A673 (cell line): ENCODE data around the gene BCL2. TPM values are rescaled to one million over a fixed set of nuclear protein-coding genes. Genes with fewer than 3 reads are reported as not detected.

Source experiments
- BruUV-seq: library from RNA; stranded (reverse); fragments of 400-500 nt; replicated peaks from 2 replicates; lab custom pipeline; 2021; lab: Mats Ljungman, UMichigan
- CTCF ChIA-PET: fragments of 300-600 bp; sonication (Branson Sonifier 250); formaldehyde crosslinking; loops from one replicate; lab custom pipeline; 2022; ENCODE audit warnings: antibody characterized with exemption; lab: Charles Lee
- POLR2A ChIA-PET: fragments of 300-600 bp; sonication (Branson Sonifier 250); formaldehyde crosslinking; loops from one replicate; lab custom pipeline; 2022; ENCODE audit warnings: antibody characterized with exemption; ENCODE audit not compliant: low non-redundant PET; lab: Charles Lee
- DNase-seq: peaks from one replicate; pipeline ENCODE4 v3.0.0-alpha.2; 2015; ENCODE audit warnings: low spot score
- H3K27ac ChIP-seq: fragments of 200-600 bp; sonication (generic); 2 replicates; pipeline ENCODE4 v1.5.1; 2016; ENCODE audit warnings: mixed run types, low read depth, mild to moderate bottlenecking, mixed read lengths, antibody characterized with exemption, low read length; ENCODE audit not compliant: poor library complexity, severe bottlenecking
- H3K27me3 ChIP-seq: fragments of 200-600 bp; sonication (generic); replicated peaks from 2 replicates; pipeline ENCODE4 v1.6.1; 2017; ENCODE audit warnings: mixed run types, low read depth, mild to moderate bottlenecking, mixed read lengths, antibody characterized with exemption, low read length; ENCODE audit not compliant: insufficient read depth, poor library complexity
- H3K36me3 ChIP-seq: fragments of 200-600 bp; sonication (generic); 2 replicates; pipeline ENCODE4 v1.6.1; 2016; ENCODE audit warnings: mixed run types, mild to moderate bottlenecking, mixed read lengths, antibody characterized with exemption, low read length; ENCODE audit not compliant: insufficient read depth, poor library complexity, severe bottlenecking
- H3K4me1 ChIP-seq: fragments of 200-600 bp; sonication (generic); 2 replicates; pipeline ENCODE4 v1.6.1; 2017; ENCODE audit warnings: mixed run types, mild to moderate bottlenecking, mixed read lengths, antibody characterized with exemption, low read length; ENCODE audit not compliant: insufficient read depth, poor library complexity, severe bottlenecking
- H3K4me3 ChIP-seq: fragments of 200-600 bp; sonication (generic); 2 replicates; pipeline ENCODE4 v1.5.1; 2016; ENCODE audit warnings: low read depth, mixed run types, mild to moderate bottlenecking, mixed read lengths, low read length; ENCODE audit not compliant: poor library complexity, severe bottlenecking
- H3K9me3 ChIP-seq: fragments of 200-600 bp; sonication (generic); 2 replicates; pipeline ENCODE4 v1.6.1; 2016; ENCODE audit warnings: mixed run types, low read depth, mild to moderate bottlenecking, mixed read lengths, antibody characterized with exemption, low read length; ENCODE audit not compliant: poor library complexity, severe bottlenecking
- CTCF ChIP-seq: fragments of 300-800, 200-600 bp; sonication (generic); conservative IDR thresholded peaks from 2 replicates; pipeline ENCODE4 v1.5.1; 2017; ENCODE audit warnings: low read depth, mild to moderate bottlenecking, antibody characterized with exemption, low read length, moderate library complexity, mixed read lengths
- EZH2 ChIP-seq: fragments of 200-600 bp; sonication (generic); IDR thresholded peaks from 2 replicates; pipeline ENCODE4 v1.6.1; 2017; ENCODE audit warnings: borderline replicate concordance, low read depth, mild to moderate bottlenecking, mixed read lengths, antibody characterized with exemption, low read length; ENCODE audit not compliant: poor library complexity, severe bottlenecking
- intact Hi-C: fragments of 100-400 bp; cut with micrococcal nuclease; formaldehyde crosslinking; loops from one replicate; pipeline ENCODE4 v1.10.0; 2022; ENCODE audit not compliant: unreplicated experiment
- total RNA-seq: library from RNA; stranded (reverse); gene quantifications from 2 replicates; pipeline ENCODE4 v1.2.3, GENCODE V29; 2021

Gene BCL2
- total RNA-seq, 1 experiment from 2014 or later, result 24.9 TPM

- intact Hi-C loops, result no loop called here
- no TSS peak for BruUV-seq
- H3K36me3 ChIP-seq, result no peaks in the 10 kb centered on the region
- H3K27ac ChIP-seq, result peak overlapping the region; percentile 25
- H3K4me3 ChIP-seq, result peak overlapping the region; percentile 38
- peaks cover 20% of the 10 kb centered on the region for H3K4me1 ChIP-seq
- DNase-seq, result no peak
- no peaks in the 10 kb centered on the region for H3K27me3 ChIP-seq
- TF ChIP-seq EZH2 (no peak), CTCF (no peak)
- ChIA-PET CTCF (no interaction called here), POLR2A (no interaction called here)
- no peaks in the 10 kb centered on the region for H3K9me3 ChIP-seq
Observed at GRCh38 chr18:63137999-63138435, 181.6 kb downstream of the BCL2 start.

- Histone ChIP-seq H3K4me3 (no peak overlapping the region), H3K27me3 (no peaks in the 10 kb centered on the region), H3K36me3 (no peaks in the 10 kb centered on the region), H3K4me1 (peaks cover 32% of the 10 kb centered on the region), H3K9me3 (no peaks in the 10 kb centered on the region), H3K27ac (no peak overlapping the region)
- CTCF ChIA-PET, result no interaction called here
- TF ChIP-seq EZH2 (no peak), CTCF (no peak)
- intact Hi-C loops, result no loop called here
- POLR2A ChIA-PET, result no interaction called here
- no peak for DNase-seq
- BruUV-seq, result no TSS peak
Observed at GRCh38 chr18:63135101-63135500, 184.5 kb downstream of the BCL2 start.

- intact Hi-C loops, result no loop called here
- no peaks in the 10 kb centered on the region for H3K9me3 ChIP-seq
- ChIA-PET CTCF (no interaction called here), POLR2A (no interaction called here)
- BruUV-seq, result no TSS peak
- no peak for DNase-seq
- H3K4me3 ChIP-seq, result no peak overlapping the region
- H3K27me3 ChIP-seq, result no peaks in the 10 kb centered on the region
- H3K27ac ChIP-seq, result no peak overlapping the region
- no peak for TF ChIP-seq CTCF
- no peak for TF ChIP-seq EZH2
- peaks cover 37% of the 10 kb centered on the region for H3K4me1 ChIP-seq
- no peaks in the 10 kb centered on the region for H3K36me3 ChIP-seq
Observed at GRCh38 chr18:63132819-63133200, 186.8 kb downstream of the BCL2 start.
